ENCODE results near the gene SRP72.

GRCh38 chr4:56427179-56427578 is 40.2 kb upstream of the SRP72 start:
- TF ChIP-seq TEAD4 (IDR thresholded peaks at IDR 0.05; ENCODE audit: low read depth, low read length) (no peak), BCL11A (IDR thresholded peaks at IDR 0.05; ENCODE audit: low read depth in 2 of 2, low read length in 2 of 2) (no peak), SP2 (IDR thresholded peaks at IDR 0.05; ENCODE audit: low read length) (no peak), EP300 (IDR thresholded peaks at IDR 0.05; ENCODE audit: borderline replicate concordance in 1 of 2, low read depth in 2 of 2, low read length in 2 of 2) (no peak), POLR2A (IDR thresholded peaks at IDR 0.05; ENCODE audit: control extremely low read depth in 1 of 2, low read depth in 2 of 2, low read length in 2 of 2) (no peak), CTCF (IDR thresholded peaks at IDR 0.05; ENCODE audit: control extremely low read depth in 1 of 3, insufficient read depth in 1 of 3, low read depth in 1 of 3, low read length in 3 of 3) (no peak), SP1 (IDR thresholded peaks at IDR 0.05; ENCODE audit: low read depth, low read length) (no peak), HDAC2 (IDR thresholded peaks at IDR 0.05; ENCODE audit: borderline replicate concordance in 1 of 2, low read depth in 2 of 2, low read length in 2 of 2) (no peak), HDAC6 (IDR thresholded peaks at IDR 0.05; ENCODE audit: low read depth, low read length) (no peak)
